ENCODE results near the gene GOLGA6L4.
"Not testable (repeated sequence)": the region's sequence is repeated elsewhere in the genome, so short reads cannot be mapped to it uniquely, and the experiment has no call there.

Gene GOLGA6L4

GRCh38 chr15:84235573-84235972 lies at the start of gene GOLGA6L4:
GOLGA6L4 (plus strand) TSS chr15:84235773; CDS start chr15:84235835, 62 bp downstream.
- not testable (repeated sequence) for DNase-seq (ENCODE audit: low read depth in 1 of 2, low spot score in 1 of 2)

GRCh38 chr15:84192982-84193381 lies 42.6 kb upstream of the GOLGA6L4 start:
- not testable (repeated sequence) for DNase-seq (ENCODE audit: low read depth in 1 of 2, low spot score in 1 of 2)

- DNase-seq (ENCODE audit: low read depth in 1 of 2, low spot score in 1 of 2) = not testable (repeated sequence)
Observed at GRCh38 chr15:84195603-84196002, 40.0 kb upstream of the GOLGA6L4 start.

GRCh38 chr15:84196530-84197188 lies 38.9 kb upstream of the GOLGA6L4 start:
- not testable (repeated sequence) for DNase-seq (ENCODE audit: low read depth in 1 of 2, low spot score in 1 of 2)

- not testable (repeated sequence) for DNase-seq (ENCODE audit: low read depth in 1 of 2, low spot score in 1 of 2)
Observed at GRCh38 chr15:84199865-84200264, 35.7 kb upstream of the GOLGA6L4 start.

GRCh38 chr15:84246441-84246840 lies 10.9 kb downstream of the GOLGA6L4 start:
- DNase-seq (ENCODE audit: low read depth in 1 of 2, low spot score in 1 of 2) = peak in 1 of 2 donors; percentile 0

Measured in activated CD4-positive, alpha-beta T cell treated with anti-CD3 and anti-CD28 coated beads, Interleukin-2, amount 50 U/mL, for 24 hours (primary cell).